HG03432 (cell line): ENCODE results near the gene CNOT9.
"Not testable (repeated sequence)": the region's sequence is repeated elsewhere in the genome, so short reads cannot be mapped to it uniquely, and the experiment has no call there.

Experiments used
- ATAC-seq: cut with Tn5 transposase; IDR thresholded peaks from one replicate; pipeline ENCODE4 v1.9.1; 2021; ENCODE audit warnings: mild to moderate bottlenecking, moderate library complexity; ENCODE audit not compliant: unreplicated experiment

The CNOT9 gene, protein sequence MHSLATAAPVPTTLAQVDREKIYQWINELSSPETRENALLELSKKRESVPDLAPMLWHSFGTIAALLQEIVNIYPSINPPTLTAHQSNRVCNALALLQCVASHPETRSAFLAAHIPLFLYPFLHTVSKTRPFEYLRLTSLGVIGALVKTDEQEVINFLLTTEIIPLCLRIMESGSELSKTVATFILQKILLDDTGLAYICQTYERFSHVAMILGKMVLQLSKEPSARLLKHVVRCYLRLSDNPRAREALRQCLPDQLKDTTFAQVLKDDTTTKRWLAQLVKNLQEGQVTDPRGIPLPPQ

GRCh38 chr2:218568190-218569037 lies at the start of gene CNOT9, which contains the start of gene USP37:
CNOT9 (plus strand) TSS chr2:218568839; CDS start chr2:218568955, 116 bp downstream.
USP37 (minus strand) TSS chr2:218568351; CDS start chr2:218558653, 9,698 bp downstream.
- peak; percentile 82 for ATAC-seq

DNA sequence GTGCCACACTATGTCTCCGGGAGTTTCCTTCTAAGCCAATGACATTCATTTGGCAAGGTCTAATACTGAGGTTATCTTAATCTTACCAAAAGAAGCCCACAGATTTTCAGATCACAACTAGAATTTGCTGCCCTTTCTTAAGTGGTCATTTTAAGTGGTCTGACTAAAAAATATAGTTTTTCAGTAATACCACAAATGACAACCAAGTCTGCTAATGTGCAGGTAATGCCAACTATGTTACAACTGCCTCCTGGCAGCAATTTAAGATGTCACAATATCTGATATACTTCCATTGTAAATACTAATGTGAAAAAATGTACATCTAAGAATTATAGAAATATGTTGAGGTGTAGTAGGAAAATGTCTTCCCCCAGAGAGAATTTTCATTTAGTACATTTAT lies 49.8 kb upstream of the CNOT9 start:
- ATAC-seq = no peak

- ATAC-seq = no peak
Observed at GRCh38 chr2:218523651-218524050, 45.0 kb upstream of the CNOT9 start.

DNA sequence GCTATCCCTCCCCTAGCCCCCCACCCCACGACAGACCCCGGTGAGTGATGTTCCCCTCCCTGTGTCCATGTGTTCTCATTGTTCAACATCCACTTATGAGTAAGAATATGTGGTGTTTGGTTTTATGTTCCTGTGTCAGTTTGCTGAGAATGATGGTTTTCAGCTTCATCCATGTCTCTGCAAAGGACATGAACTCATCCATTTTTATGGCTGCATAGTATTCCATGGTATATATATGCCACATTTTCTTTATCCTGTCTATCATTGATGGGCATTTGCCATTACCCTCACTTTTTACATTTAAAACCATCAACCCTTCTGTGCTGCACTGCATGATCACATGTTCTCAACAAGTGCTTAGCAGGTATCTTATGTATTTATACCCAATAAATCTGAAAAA lies 40.2 kb upstream of the CNOT9 start:
- not testable (repeated sequence) for ATAC-seq

DNA sequence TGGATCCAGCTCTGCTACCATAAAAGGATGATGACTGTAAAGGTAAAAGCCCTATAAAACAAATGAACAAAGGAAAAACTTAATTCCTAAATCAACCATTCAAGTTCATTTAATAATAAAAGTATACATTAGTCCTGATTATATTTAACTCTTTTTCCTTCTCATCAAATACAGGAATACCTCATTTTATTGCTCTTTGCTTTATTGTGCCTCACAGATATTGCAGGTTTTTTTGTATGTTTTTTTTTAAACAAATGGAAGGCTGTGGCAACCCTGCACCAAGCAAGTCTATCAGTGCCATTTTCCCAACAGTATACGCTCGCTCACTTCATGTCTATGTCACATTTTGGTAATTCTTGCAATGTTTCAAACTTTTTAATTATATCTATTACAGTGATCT lies 38.6 kb upstream of the CNOT9 start:
- ATAC-seq = no peak

DNA sequence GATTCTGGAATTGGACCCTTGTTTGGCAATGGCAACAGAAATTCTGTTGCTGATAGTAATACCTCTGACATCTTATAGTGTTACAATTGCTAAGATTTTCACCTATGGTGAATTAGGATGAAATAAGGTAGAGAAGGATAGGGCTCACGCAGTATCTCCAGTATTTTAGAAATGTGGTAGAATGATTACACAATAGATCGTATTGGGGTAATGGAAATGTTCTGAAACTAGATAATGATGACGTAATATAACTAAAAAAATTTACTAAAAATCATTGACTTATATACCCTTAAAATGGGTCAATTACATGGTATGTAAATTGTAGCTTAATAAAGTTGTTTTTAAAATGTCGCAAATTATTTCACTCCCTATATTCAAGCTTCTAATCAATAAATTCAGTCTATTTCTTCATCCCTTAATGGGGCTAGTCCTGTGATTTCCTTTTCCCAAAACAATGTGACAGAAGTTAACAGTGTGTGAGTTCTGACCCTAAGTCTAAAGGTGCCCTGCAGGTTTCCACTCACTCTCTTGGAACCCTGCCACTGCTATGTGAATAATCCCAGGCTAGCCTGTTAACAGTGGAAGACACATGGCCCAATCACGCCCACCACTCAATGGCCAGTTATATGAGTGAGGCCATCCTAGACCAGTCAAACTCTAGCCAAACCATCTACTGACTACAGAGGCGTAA lies 31.7 kb upstream of the CNOT9 start:
- ATAC-seq = no peak

DNA sequence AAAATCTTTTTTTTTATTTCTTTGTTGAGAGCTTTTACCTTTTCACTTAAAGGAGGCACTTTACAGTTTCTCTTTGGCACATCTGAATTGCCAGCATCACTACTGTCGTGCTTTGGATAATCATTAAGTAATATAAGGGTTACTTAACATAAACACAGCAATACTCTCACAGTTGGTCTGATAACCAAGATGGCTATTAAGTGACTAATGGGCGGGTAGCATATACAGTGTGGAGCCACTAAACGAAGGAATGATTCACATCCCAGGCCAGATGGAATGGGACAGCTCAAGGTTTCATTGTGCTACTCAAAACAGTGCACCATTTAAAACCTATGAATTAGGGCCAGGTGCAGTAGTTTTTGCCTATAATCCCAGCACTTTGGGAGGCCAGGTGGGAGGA lies 28.6 kb upstream of the CNOT9 start:
- ATAC-seq = no peak

DNA sequence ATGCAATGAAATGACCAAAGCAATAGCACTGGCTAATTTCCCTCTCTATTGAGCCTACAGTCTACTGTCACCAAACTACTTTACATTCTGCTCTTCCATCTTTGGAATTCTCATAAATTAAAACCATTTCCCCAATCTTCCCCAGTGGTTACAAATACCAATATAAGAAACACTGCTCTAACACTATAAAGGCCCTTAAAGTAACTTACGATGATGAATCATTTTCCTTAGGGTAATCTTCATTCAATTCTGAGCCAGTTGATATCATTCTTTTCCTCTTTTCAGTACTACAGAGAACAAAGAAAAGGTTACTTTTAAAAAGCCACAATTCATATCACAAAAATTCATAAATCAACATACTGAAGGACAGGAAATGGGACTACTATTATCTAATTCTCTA lies 22.6 kb upstream of the CNOT9 start:
- ATAC-seq = no peak

DNA sequence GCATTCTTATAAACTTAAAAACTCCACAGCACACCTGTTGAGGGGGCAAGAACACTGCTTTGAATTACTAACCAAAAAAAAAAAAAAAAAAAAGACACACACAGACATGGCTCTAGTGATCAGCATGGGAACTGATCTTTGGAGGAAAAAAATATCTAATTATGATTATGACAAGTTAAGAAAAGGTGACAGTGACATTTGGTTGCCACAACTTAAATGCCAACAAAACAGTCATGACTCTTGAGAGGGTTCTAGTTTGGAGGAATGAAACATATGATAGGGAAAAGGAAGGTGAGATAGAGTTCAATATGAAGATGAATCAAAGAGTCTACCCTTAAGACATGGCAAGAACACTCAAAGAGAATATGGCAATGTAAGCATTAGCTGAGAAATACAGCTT lies 21.1 kb upstream of the CNOT9 start:
- ATAC-seq = no peak

GRCh38 chr2:218547978-218548377 lies 20.7 kb upstream of the CNOT9 start:
- ATAC-seq = no peak

- ATAC-seq = not testable (repeated sequence)
Observed at GRCh38 chr2:218554225-218554624, 14.4 kb upstream of the CNOT9 start.

DNA sequence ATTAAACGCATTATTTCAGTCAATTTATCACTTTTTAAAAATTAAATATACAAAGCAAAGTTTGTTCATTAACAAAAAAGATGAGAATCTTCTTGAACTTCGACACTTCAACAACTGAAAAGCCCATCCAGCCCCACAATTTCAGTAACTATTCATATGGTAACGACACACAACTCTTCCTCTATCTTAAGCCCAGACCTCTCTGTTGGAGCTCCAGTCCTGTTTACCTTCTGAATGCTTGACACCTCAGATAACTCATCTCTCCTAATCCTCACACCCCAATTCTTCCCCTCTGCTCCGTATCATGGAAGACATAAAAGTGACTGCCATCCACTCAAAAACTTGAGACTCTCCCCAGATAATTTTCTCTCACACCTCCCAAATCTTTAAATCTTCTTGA lies 13.1 kb upstream of the CNOT9 start:
- no peak for ATAC-seq

GRCh38 chr2:218557941-218558340 lies 10.7 kb upstream of the CNOT9 start:
- no peak for ATAC-seq

GRCh38 chr2:218558986-218559385 lies 9.7 kb upstream of the CNOT9 start:
- no peak for ATAC-seq

DNA sequence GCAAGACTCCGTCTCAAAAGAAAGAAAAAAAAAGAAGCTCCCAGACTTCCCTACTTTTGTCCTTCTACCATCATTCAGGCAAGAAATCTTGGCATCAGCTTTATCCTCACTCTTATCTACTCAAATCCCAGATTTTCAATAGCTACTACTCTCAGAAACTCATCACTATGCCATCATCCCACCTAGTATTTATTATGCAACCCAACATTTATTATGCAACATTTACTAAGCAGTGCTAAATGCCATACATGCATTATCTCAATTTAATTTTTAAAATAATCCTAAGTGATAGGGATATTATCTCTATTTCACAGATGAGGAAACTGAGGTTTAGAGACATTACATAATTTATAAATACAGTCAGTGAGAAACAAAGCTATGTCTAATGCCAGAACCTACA lies 4.6 kb upstream of the CNOT9 start:
- ATAC-seq = no peak

- ATAC-seq = no peak
Observed at GRCh38 chr2:218566296-218566695, 2.3 kb upstream of the CNOT9 start.

DNA sequence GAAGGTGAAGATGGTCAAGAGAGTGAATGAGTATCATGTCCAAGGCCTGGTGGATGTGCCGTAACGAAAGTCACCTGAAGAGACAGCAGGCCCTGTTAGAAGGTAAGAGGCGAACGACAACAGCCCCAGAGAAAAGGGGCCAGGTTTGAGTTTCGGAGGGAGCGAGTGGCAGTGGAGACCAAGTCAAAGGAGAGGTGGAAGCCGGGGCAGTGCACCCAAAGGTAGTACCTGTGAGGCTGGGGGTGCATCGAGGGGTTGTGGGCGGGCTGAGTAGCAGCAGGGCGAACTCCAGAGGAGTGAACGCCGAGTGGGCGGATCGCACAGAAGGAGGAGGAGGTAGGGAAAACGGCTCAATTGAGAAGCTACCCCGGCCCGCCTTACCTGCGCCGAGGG lies 846 bp upstream of the CNOT9 start:
- peak; percentile 48 for ATAC-seq

DNA sequence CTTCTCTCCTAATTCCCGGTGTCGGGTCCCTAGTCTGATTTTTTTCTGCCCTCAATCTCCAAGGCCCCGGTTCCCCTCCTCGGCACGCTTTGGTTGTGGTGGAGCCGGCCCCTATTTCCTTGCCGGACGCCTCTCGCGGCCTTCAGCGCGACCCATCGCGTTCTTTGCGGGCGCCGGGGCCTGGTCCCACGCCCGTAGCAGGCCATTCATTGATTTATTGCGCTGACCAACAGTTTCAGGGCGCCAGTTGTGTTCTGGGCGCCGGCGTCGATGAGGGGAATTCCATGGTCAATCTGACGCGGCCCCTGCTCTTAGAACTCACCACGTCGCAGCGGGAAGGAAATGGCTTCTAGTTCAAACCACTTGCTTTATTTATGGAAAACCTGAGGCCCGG lies 396 bp downstream of the CNOT9 start:
- ATAC-seq = peak; percentile 30

- no peak for ATAC-seq
Observed at GRCh38 chr2:218569661-218570500, 1.2 kb downstream of the CNOT9 start.

- no peak for ATAC-seq
Observed at GRCh38 chr2:218570850-218571249, 2.2 kb downstream of the CNOT9 start.

- no peak for ATAC-seq
Observed at GRCh38 chr2:218576854-218577253, 8.2 kb downstream of the CNOT9 start.
